ENCODE data around the gene ZBTB9.

- TF ChIP-seq CTCF (IDR thresholded peaks at IDR 0.05) (no peak), POLR2A (IDR thresholded peaks at IDR 0.05) (no peak)
These were observed 25.2 kb upstream of the ZBTB9 start for GRCh38 chr6:33428966-33429749.

Measured in lower leg skin (tissue), 3 donors.